GM12874 (cell line): ENCODE results near the gene TNFRSF1B.

Experiments
- TF ChIP-seq, protein P1 (sequence below): IDR thresholded peaks from 2 replicates; pipeline ENCODE4 v1.5.1; 2011; ENCODE audit warnings: low read depth, mild to moderate bottlenecking, control low read depth, low read length, moderate library complexity; ENCODE audit not compliant: insufficient read depth

Gene TNFRSF1B

DNA sequence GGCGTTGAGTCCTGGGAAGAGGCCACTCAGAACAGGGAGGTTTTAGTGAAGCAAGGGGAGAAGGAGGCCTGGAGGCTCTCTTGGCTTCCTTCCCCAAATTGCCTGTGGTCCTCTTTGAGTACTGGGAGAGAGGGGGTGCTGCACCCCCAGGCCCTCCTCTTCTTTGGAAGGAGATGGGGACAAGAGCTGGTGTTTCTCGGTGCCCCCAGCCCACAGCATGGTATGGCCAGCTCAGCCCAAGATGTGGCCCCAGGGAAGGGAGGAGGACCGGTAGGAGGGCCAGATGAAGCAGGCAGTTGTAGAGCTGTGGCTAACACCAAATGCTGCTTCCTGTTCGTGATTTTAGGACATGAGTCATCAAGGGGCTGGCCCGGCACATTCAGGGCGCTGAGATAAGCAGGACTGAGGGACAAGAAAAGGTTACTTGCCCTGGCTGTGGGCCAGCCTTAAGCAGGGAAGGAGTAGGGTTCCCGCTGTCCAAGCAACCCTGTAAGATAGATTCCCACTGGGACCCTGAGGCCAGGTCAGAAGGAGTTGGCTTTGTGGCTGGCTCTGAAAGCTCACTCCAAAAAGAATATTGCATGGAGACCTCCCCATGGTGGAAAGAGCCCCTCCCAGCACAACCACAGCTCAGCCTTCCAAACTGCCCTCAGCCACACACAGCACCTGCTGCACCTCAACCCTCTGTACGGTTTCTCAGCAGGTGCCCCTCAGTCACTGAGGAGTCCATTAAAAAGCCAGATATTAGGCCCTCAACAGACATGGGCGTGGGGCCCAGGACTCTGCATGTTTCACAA lies 4.9 kb upstream of the TNFRSF1B start:
- TF ChIP-seq, protein P1, sequence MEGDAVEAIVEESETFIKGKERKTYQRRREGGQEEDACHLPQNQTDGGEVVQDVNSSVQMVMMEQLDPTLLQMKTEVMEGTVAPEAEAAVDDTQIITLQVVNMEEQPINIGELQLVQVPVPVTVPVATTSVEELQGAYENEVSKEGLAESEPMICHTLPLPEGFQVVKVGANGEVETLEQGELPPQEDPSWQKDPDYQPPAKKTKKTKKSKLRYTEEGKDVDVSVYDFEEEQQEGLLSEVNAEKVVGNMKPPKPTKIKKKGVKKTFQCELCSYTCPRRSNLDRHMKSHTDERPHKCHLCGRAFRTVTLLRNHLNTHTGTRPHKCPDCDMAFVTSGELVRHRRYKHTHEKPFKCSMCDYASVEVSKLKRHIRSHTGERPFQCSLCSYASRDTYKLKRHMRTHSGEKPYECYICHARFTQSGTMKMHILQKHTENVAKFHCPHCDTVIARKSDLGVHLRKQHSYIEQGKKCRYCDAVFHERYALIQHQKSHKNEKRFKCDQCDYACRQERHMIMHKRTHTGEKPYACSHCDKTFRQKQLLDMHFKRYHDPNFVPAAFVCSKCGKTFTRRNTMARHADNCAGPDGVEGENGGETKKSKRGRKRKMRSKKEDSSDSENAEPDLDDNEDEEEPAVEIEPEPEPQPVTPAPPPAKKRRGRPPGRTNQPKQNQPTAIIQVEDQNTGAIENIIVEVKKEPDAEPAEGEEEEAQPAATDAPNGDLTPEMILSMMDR = no peak

DNA sequence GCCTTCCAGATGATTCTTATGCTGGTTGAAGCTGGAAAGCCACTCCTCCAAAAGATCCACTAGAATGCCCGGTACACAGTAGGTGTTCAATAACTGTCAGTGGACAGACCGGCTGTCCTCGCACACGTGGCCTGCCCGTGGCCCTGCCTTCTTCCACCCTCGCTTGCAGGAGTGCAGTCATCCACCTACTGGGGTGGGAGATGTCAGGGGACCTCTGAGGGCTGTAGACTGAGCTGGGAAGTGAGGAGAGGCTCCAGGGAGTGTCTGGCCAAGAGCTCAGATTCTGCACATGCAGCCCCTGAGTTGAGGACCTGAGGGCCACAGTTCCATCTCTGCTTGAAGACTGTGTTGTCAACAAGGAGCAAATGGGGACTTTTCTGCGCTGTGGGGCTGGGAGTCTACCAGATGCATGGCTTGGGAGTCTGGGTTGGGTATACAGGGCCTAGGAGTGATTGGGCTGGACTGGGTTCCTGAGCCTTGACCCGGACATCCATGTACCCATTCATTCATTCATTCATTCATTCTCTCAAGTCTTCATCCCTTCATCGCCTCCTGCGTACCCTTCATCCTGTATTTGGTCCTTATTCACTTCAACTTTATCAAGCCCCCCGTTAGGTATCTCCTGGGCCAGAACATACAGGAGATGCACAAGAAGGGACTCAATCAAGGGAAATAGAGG lies 4.2 kb upstream of the TNFRSF1B start:
- TF ChIP-seq, protein P1 = no peak

DNA sequence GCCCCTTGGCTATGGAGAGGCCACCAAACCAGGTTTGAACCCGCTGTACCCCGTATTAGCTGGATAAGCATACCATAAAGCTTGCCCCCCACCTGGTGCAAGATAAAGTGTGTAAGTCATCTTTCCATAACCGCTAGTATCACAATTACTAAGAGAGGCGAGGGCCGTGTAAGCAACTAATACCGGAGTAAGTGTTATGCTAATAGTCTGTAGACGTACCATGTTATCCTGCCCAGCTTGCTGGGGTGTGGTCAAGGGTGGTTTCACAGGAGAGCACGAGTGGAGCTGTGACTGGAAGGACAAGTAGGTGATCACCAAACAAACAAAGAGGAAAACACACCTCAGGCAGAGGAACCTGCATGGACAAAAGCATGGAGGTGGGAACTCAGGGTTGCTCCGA lies 3.6 kb upstream of the TNFRSF1B start:
- TF ChIP-seq, protein P1 = no peak

DNA sequence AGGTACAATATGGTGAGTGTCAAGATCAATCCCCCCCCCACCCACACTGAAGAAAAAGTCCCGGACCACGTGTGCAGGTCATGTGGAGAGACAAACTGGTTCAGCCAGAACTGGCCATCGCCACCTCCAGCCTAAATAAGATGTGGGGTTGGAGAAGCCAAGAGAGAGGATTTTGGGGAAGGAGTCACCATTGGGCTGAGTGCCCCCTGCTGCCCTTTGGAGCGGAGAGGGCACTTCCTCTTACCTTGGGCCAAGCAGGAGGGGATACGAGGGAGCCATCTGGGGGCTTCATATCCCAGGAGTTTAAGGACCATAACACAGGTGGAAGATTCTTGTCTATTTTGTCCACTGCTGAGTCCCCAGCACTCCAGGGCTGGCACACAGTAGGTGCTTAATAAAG lies 2.6 kb upstream of the TNFRSF1B start:
- TF ChIP-seq, protein P1 = no peak

DNA sequence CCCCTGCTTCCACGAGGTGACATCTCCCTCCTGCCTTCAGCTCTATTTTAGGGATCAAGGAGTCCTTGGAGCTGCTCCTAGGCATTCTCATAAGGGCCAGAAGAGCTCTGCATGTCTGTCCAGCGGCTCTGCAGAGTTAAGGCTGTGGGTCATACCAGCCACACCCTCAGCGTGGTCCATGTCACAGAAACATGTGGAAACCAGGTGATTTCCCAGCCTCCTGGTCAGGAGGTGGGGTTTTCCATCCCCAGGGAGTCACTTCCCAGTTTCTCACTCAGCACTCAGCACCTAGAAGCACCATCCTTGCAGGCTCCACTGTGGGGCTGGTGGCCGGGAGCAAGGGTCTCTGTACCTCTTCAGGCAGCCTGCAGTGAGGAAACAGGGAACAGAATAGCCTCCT lies 1.4 kb upstream of the TNFRSF1B start:
- TF ChIP-seq, protein P1 = no peak

DNA sequence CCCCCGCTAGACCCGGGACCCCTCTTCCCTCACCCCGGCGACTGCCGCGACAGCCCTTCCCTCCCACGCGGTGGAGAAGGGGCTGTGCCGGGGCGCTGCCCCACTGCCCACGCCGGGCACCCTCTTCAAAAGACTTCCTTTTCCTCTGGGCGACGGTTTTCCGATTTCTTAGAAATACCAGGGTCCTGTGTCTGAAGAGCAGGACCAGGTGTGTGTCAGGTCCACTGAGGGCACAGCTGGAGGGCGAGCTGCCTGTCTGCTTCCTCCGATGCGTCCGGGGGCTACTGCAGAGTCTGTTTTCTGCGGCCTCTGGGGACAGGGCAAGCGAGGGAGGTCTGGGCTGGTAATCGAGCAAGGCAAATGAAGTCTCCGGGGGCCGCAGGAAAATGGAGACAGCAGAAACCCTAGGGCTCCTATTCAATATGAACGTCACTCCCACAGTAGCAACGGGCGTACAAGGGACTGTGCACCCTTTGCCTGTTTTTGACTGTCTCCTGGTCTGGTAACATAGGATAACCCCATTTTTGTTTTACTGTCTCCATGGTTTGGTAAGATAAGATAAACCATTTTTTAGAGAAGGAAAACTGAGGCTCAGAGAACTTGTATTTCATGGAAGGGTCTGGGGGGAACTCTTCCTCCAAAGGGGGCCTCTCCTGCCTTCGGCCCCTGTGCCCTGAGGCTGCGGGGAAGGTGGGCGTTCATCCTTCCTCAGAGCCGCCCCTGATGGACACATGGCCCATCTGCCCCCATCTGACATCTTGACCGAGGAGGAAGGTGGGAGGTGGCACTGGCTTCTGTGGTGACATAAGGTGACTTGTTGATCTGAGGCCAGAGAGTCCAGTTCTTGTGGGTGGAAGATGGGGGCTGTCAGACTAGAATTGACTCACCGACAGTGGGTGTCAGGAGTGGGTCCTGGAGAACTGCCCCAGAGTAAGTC lies 970 bp downstream of the TNFRSF1B start:
- TF ChIP-seq, protein P1 = no peak

DNA sequence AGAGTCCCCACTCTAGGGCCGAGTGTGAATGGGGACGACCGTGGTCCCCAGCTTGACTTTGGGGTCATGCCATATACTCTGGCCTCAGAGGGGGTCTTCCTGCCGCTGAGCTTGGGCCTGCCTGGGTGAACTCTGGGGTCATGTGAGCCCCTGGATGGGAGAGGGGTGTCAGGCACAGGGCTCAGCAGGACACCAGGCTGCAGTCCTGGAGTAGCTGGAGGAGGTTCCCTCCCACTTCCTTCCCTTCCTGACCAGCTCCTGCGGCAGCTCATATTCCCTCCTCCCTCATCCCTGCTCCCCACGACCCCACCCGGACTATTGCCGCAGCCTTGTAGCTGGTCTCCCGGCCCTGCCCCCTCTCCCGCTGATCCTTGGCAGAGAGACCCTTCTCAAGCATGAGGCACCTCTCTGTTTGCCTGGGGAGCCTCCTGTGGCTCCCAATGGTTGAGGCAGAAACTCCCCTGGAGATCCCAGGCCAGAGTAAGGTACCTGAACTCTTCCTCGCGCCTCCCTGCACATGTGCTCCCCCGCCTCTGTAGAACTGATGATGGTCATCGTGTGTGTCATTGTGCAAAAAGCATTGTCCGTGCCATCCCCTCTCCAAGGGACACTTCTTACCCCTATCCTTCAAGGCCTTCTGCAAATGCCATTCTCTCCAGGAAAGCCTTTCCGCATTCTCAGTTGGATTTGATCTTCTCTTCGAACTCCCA lies 1.8 kb downstream of the TNFRSF1B start:
- TF ChIP-seq, protein P1 = no peak
